DOHH2 (cell line): ENCODE measurements around the gene COL26A1.

Source experiments
- H3F3A ChIP-seq: fragments of 200-600 bp; sonication (generic), shearing (Covaris generic); 2 replicates; pipeline ENCODE4 v1.6.0; 2016; ENCODE audit warnings: antibody characterized with exemption, mild to moderate bottlenecking; ENCODE audit not compliant: control insufficient read depth, insufficient read depth
- H3K27ac ChIP-seq: fragments of 200-600 bp; sonication (generic); 2 replicates; pipeline ENCODE4 v1.5.1; 2014; ENCODE audit warnings: low read depth, mild to moderate bottlenecking, low read length, moderate library complexity
- H3K27me3 ChIP-seq: fragments of 200-600 bp; sonication (generic); 2 replicates; pipeline ENCODE4 v1.6.1; 2014; ENCODE audit warnings: mild to moderate bottlenecking, low read length, mixed read lengths; ENCODE audit not compliant: control insufficient read depth
- H3K36me3 ChIP-seq: fragments of 200-600 bp; sonication (generic); 2 replicates; pipeline ENCODE4 v1.6.1; 2014; ENCODE audit warnings: mild to moderate bottlenecking, low read length, moderate library complexity, mixed read lengths; ENCODE audit not compliant: control insufficient read depth
- H3K4me1 ChIP-seq: fragments of 200-600 bp; sonication (generic); 2 replicates; pipeline ENCODE4 v1.6.1; 2014; ENCODE audit warnings: mild to moderate bottlenecking, low read length, mixed read lengths; ENCODE audit not compliant: control insufficient read depth
- H3K4me2 ChIP-seq: fragments of 200-600 bp; sonication (generic); 2 replicates; pipeline ENCODE4 v1.6.0; 2014; ENCODE audit warnings: mild to moderate bottlenecking, low read length, moderate library complexity
- H3K4me3 ChIP-seq: fragments of 200-600 bp; sonication (generic); 2 replicates; pipeline ENCODE4 v1.5.1; 2014; ENCODE audit warnings: mild to moderate bottlenecking, low read length, mixed read lengths
- H3K79me2 ChIP-seq: fragments of 200-600 bp; sonication (generic); 2 replicates; pipeline ENCODE4 v1.6.1; 2014; ENCODE audit warnings: mild to moderate bottlenecking, low read length, mixed read lengths; ENCODE audit not compliant: control insufficient read depth
- H3K9me2 ChIP-seq: fragments of 200-600 bp; sonication (generic); replicated peaks from 2 replicates; pipeline ENCODE4 v1.6.1; 2014; ENCODE audit warnings: mild to moderate bottlenecking, low read length, mixed read lengths; ENCODE audit not compliant: control insufficient read depth
- H3K9me3 ChIP-seq: fragments of 200-600 bp; sonication (generic); 2 replicates; pipeline ENCODE4 v1.6.1; 2014; ENCODE audit warnings: antibody characterized with exemption, low read length, mixed read lengths; ENCODE audit not compliant: control insufficient read depth, insufficient read depth
- H4K20me1 ChIP-seq: fragments of 200-600 bp; sonication (generic); 2 replicates; pipeline ENCODE4 v1.6.0; 2014; ENCODE audit warnings: low read depth, mild to moderate bottlenecking, antibody characterized with exemption, low read length, moderate library complexity; ENCODE audit not compliant: control insufficient read depth, insufficient read depth
- EZH2phosphoT487 ChIP-seq: fragments of 200-600 bp; sonication (generic); IDR thresholded peaks from 2 replicates; pipeline ENCODE4 v1.6.1; 2017; ENCODE audit warnings: borderline replicate concordance, mild to moderate bottlenecking, antibody characterized with exemption, low read length, moderate library complexity, mixed read lengths
- TF ChIP-seq, protein P1 (sequence below): fragments of 200-600 bp; sonication (generic); IDR thresholded peaks from one replicate; pipeline ENCODE4 v1.5.1; 2014; ENCODE audit warnings: antibody characterized with exemption, mild to moderate bottlenecking, low read depth, low read length; ENCODE audit not compliant: poor library complexity, severe bottlenecking

The COL26A1 gene

DNA sequence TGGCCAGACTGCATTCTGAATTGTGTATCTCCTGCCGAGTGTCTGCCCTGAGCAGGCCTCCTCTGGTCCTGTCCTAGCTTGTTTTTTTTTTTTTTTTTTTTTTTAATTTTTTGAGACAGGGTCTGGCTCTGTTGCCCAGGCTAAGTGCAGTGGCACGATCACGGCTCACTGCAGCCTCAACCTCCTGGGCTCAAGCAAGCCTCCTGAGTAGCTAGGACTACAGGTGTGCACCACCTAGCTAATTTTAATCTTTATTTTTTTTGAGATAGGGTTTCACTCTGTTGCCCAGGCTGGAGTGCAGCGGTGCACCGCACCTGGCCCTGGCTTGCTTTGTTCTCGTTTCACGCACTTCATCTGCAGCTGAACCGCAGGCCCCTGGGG lies 23.5 kb downstream of the COL26A1 start:
- peak overlapping the region; percentile 52 for H3K27ac ChIP-seq
- H3K36me3 ChIP-seq = no peaks in the 10 kb centered on the region
- TF ChIP-seq, protein P1, sequence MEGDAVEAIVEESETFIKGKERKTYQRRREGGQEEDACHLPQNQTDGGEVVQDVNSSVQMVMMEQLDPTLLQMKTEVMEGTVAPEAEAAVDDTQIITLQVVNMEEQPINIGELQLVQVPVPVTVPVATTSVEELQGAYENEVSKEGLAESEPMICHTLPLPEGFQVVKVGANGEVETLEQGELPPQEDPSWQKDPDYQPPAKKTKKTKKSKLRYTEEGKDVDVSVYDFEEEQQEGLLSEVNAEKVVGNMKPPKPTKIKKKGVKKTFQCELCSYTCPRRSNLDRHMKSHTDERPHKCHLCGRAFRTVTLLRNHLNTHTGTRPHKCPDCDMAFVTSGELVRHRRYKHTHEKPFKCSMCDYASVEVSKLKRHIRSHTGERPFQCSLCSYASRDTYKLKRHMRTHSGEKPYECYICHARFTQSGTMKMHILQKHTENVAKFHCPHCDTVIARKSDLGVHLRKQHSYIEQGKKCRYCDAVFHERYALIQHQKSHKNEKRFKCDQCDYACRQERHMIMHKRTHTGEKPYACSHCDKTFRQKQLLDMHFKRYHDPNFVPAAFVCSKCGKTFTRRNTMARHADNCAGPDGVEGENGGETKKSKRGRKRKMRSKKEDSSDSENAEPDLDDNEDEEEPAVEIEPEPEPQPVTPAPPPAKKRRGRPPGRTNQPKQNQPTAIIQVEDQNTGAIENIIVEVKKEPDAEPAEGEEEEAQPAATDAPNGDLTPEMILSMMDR = no peak
- no peak for TF ChIP-seq EZH2phosphoT487
- peak overlapping the region; percentile 44 for H3K4me2 ChIP-seq
- H4K20me1 ChIP-seq = no peaks in the 10 kb centered on the region
- H3K27me3 ChIP-seq = peaks cover 9% of the 10 kb centered on the region
- H3K79me2 ChIP-seq = no peaks in the 10 kb centered on the region
- no peaks in the 10 kb centered on the region for H3K9me3 ChIP-seq
- H3K9me2 ChIP-seq = no peaks in the 10 kb centered on the region
- peaks cover 27% of the 10 kb centered on the region for H3K4me1 ChIP-seq
- no peak overlapping the region for H3K4me3 ChIP-seq
- peaks cover 6% of the 10 kb centered on the region; the same call in 1 of the 2 replicates for H3F3A ChIP-seq

GRCh38 chr7:101386558-101387231 lies 24.0 kb downstream of the COL26A1 start:
- peaks cover 32% of the 10 kb centered on the region for H3K4me1 ChIP-seq

DNA sequence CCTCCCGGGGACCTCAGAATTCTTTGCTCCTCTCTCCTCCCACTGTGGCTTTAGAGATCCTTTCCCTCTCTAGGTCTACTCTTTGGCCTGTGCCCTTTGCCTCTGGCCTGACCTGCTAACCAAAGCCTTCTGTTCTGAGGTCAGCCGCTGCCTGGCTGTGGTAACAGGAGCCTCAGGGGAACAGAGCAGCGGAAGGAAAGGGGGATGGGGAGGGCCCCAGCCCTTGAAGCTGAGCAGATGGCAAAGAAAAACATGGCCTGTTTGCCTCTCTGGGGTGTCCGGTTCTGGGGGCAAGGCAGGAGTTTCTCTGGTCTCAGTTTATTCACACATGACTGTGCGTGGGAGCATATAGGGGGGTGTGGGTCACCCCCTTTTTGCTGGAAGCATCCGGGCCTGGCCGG lies 28.2 kb downstream of the COL26A1 start:
- Histone ChIP-seq H3K4me1 (peaks cover 38% of the 10 kb centered on the region), H3K79me2 (no peaks in the 10 kb centered on the region), H3K9me3 (no peaks in the 10 kb centered on the region), H4K20me1 (no peaks in the 10 kb centered on the region), H3K9me2 (no peaks in the 10 kb centered on the region), H3K27ac (peak overlapping the region; percentile 11; the same call in 1 of the 2 replicates), H3K27me3 (peaks cover 9% of the 10 kb centered on the region), H3K4me3 (peak overlapping the region; percentile 30), H3F3A (peaks cover 6% of the 10 kb centered on the region; the same call in 1 of the 2 replicates), H3K4me2 (peak overlapping the region; percentile 56), H3K36me3 (no peaks in the 10 kb centered on the region)
- TF ChIP-seq, protein P1 = no peak
- TF ChIP-seq EZH2phosphoT487 = no peak

More at GRCh38 chr7:101386558-101387231, 24.0 kb downstream of the COL26A1 start:
- Histone ChIP-seq H3K79me2 (no peaks in the 10 kb centered on the region), H3F3A (peaks cover 6% of the 10 kb centered on the region; the same call in 1 of the 2 replicates), H4K20me1 (no peaks in the 10 kb centered on the region), H3K27ac (peak overlapping the region; percentile 52), H3K36me3 (no peaks in the 10 kb centered on the region), H3K9me2 (no peaks in the 10 kb centered on the region), H3K4me3 (peak overlapping the region; percentile 15; the same call in 1 of the 2 replicates), H3K9me3 (no peaks in the 10 kb centered on the region), H3K4me2 (peak overlapping the region; percentile 44), H3K27me3 (peaks cover 9% of the 10 kb centered on the region)
- TF ChIP-seq EZH2phosphoT487 = no peak
- TF ChIP-seq, protein P1 = no peak
